ENCODE results near the gene ALMS1. TPM values are rescaled to one million over a fixed set of nuclear protein-coding genes. Genes with fewer than 3 reads are reported as not detected.

Gene ALMS1
- total RNA-seq, 1 experiment from 2014 or later: 37.3 TPM

DNA sequence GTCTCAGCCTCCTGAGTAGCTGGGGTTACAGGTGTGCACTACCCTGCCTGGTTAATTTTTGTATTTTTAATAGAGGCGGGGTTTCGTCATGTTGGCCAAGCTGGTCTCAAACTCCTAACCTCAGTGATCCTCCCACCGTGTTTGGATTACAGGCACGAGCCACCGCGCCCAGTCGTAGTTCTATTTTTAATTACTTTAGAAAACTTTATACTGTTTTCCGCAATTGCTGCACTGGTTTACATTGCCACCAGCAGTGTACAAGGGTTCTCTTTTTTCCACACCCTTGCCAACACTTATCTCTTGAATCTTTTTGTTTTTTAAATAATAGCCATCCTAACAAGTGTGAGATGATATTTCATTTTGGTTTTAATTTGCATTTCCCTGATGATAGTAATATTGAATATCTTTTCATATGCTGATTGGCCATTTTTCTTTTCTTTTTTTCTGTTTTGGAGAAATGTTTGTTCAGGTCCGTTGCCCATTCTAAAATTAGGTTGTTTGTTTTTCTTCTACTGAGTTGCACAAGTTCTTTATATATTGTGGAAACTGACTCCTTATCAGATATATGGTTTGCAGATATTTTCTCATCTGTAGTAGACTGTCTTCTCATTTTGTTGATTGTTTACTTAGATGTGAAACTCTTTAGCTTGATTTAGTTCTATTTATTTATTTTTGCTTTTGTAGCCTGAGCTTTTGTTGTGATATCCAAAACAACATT, 16.9 kb downstream of the ALMS1 start:
- POLR2A ChIA-PET (ENCODE audit: low non-redundant PET): no interaction called here
- BruUV-seq (replicated peaks): no TSS peak
- DNase-seq (ENCODE audit: low spot score): no peak

DNA sequence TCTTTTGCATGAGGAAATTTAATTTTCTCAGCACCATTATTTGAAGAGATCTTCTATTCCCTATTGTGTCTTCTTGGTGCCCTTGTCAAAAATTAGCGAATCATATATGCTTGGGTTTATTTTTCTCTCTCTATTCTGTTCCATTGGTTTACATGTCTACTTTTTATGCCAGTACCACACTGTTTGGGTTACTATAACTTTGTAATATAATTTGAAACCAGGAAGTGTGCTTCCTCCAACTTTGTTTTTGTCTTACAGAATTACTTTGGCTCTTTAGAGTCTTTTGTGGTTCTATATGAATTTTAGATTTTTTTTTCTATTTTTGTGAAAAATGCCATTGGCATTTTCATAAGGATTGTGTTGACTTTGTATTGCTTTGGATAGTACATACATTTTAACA, 17.6 kb downstream of the ALMS1 start:
- Histone ChIP-seq H3K4me1 (ENCODE audit: insufficient read depth, low read length, poor library complexity, severe bottlenecking) (no peaks in the 10 kb centered on the region), H3K4me3 (ENCODE audit: low read depth, low read length, poor library complexity, severe bottlenecking) (no peak overlapping the region), H3K27ac (ENCODE audit: low read depth, low read length, poor library complexity, severe bottlenecking) (no peak overlapping the region), H3K36me3 (ENCODE audit: insufficient read depth, low read length, poor library complexity, severe bottlenecking) (peaks cover 10% of the 10 kb centered on the region), H3K9me3 (ENCODE audit: low read depth, low read length, poor library complexity, severe bottlenecking) (peaks cover 34% of the 10 kb centered on the region), H3K27me3 (replicated peaks; ENCODE audit: insufficient read depth, low read depth, low read length, poor library complexity) (no peaks in the 10 kb centered on the region)
- no TSS peak for BruUV-seq (replicated peaks)
- DNase-seq (ENCODE audit: low spot score): no peak
- CTCF ChIA-PET: no interaction called here
- TF ChIP-seq EZH2 (IDR thresholded peaks at IDR 0.05; ENCODE audit: borderline replicate concordance, low read depth, low read length, poor library complexity, severe bottlenecking): no peak
- TF ChIP-seq, protein P1, sequence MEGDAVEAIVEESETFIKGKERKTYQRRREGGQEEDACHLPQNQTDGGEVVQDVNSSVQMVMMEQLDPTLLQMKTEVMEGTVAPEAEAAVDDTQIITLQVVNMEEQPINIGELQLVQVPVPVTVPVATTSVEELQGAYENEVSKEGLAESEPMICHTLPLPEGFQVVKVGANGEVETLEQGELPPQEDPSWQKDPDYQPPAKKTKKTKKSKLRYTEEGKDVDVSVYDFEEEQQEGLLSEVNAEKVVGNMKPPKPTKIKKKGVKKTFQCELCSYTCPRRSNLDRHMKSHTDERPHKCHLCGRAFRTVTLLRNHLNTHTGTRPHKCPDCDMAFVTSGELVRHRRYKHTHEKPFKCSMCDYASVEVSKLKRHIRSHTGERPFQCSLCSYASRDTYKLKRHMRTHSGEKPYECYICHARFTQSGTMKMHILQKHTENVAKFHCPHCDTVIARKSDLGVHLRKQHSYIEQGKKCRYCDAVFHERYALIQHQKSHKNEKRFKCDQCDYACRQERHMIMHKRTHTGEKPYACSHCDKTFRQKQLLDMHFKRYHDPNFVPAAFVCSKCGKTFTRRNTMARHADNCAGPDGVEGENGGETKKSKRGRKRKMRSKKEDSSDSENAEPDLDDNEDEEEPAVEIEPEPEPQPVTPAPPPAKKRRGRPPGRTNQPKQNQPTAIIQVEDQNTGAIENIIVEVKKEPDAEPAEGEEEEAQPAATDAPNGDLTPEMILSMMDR (conservative IDR thresholded peaks at IDR 0.05; ENCODE audit: low read depth, low read length): no peak
- intact Hi-C loops (cut with micrococcal nuclease; ENCODE audit: unreplicated experiment): no loop called here
- POLR2A ChIA-PET (ENCODE audit: low non-redundant PET): no interaction called here

More for the DNA sequence above, 16.9 kb downstream of the ALMS1 start:
- no peaks in the 10 kb centered on the region for H3K27me3 ChIP-seq (replicated peaks; ENCODE audit: insufficient read depth, low read depth, low read length, poor library complexity)
- CTCF ChIA-PET: no interaction called here
- TF ChIP-seq, protein P1 (conservative IDR thresholded peaks at IDR 0.05; ENCODE audit: low read depth, low read length): no peak
- TF ChIP-seq EZH2 (IDR thresholded peaks at IDR 0.05; ENCODE audit: borderline replicate concordance, low read depth, low read length, poor library complexity, severe bottlenecking): no peak
- no peak overlapping the region for H3K27ac ChIP-seq (ENCODE audit: low read depth, low read length, poor library complexity, severe bottlenecking)
- H3K4me3 ChIP-seq (ENCODE audit: low read depth, low read length, poor library complexity, severe bottlenecking): no peak overlapping the region
- peaks cover 10% of the 10 kb centered on the region for H3K36me3 ChIP-seq (ENCODE audit: insufficient read depth, low read length, poor library complexity, severe bottlenecking)
- intact Hi-C loops (cut with micrococcal nuclease; ENCODE audit: unreplicated experiment): no loop called here
- H3K9me3 ChIP-seq (ENCODE audit: low read depth, low read length, poor library complexity, severe bottlenecking): peaks cover 39% of the 10 kb centered on the region
- no peaks in the 10 kb centered on the region for H3K4me1 ChIP-seq (ENCODE audit: insufficient read depth, low read length, poor library complexity, severe bottlenecking)

DNA sequence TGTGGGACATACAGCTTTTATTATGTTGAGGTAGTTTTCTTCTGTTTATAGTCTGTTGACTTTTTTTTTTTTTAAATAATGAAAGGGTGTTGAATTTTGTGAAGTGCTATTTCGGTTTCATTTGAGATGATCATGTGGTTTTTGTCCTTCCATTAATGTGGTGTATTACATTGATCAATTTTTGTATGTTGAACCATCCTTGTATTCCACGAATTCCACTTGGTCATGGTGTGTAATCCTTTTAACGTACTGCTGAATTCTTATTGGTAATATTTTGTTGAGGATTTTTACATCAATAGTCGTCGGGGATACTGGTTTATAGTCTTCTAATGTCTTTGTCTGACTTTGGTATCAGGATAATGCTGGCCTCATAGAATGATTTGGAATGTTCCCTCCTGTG, 18.8 kb downstream of the ALMS1 start:
- no TSS peak for BruUV-seq (replicated peaks)

More for the DNA sequence above, 18.8 kb downstream of the ALMS1 start:
- Histone ChIP-seq H3K4me1 (ENCODE audit: insufficient read depth, low read length, poor library complexity, severe bottlenecking) (no peaks in the 10 kb centered on the region), H3K36me3 (ENCODE audit: insufficient read depth, low read length, poor library complexity, severe bottlenecking) (peaks cover 7% of the 10 kb centered on the region), H3K9me3 (ENCODE audit: low read depth, low read length, poor library complexity, severe bottlenecking) (peaks cover 24% of the 10 kb centered on the region), H3K4me3 (ENCODE audit: low read depth, low read length, poor library complexity, severe bottlenecking) (no peak overlapping the region), H3K27me3 (replicated peaks; ENCODE audit: insufficient read depth, low read depth, low read length, poor library complexity) (no peaks in the 10 kb centered on the region), H3K27ac (ENCODE audit: low read depth, low read length, poor library complexity, severe bottlenecking) (no peak overlapping the region)
- POLR2A ChIA-PET (ENCODE audit: low non-redundant PET): no interaction called here
- TF ChIP-seq, protein P1 (conservative IDR thresholded peaks at IDR 0.05; ENCODE audit: low read depth, low read length): no peak
- no peak for TF ChIP-seq EZH2 (IDR thresholded peaks at IDR 0.05; ENCODE audit: borderline replicate concordance, low read depth, low read length, poor library complexity, severe bottlenecking)
- no peak for DNase-seq (ENCODE audit: low spot score)
- CTCF ChIA-PET: no interaction called here
- intact Hi-C loops (cut with micrococcal nuclease; ENCODE audit: unreplicated experiment): no loop called here
